Measurements from ENCODE around the gene TNIP1.

- TF ChIP-seq CTCF (IDR thresholded peaks at IDR 0.05; ENCODE audit: poor library complexity) (no peak), EZH2 (IDR thresholded peaks at IDR 0.05; ENCODE audit: borderline replicate concordance) (no peak), EZH2phosphoT487 (IDR thresholded peaks at IDR 0.05; ENCODE audit: low read depth, severe bottlenecking, unreplicated experiment) (no peak)
These were observed 11.9 kb upstream of the TNIP1 start for GRCh38 chr5:151092762-151093161.
